Tibial nerve (tissue), 3 donors: ENCODE results near the gene ZNF610.
A peak's percentile ranks its signal among the peaks of the same experiment; 100 is the strongest.

ENCODE experiments used
- POLR2A ChIP-seq, 2 donors: fragments of 450-650 bp; IDR thresholded peaks; one replicate each; pipeline ENCODE4 v1.6.1; 2017; ENCODE audit warnings: antibody characterized with exemption in 2 of 2, mild to moderate bottlenecking in 2 of 2, moderate library complexity in 2 of 2
- TF ChIP-seq, protein P1 (sequence below), 5 experiments: fragments of 200-600 bp in 3 of 5; fragments of 450-650 bp in 2 of 5; sonication (generic) in 3 of 5; IDR thresholded peaks; one replicate each; pipeline ENCODE4 v1.5.1; 2016 to 2019; ENCODE audit warnings: antibody characterized with exemption in 5 of 5, mild to moderate bottlenecking in 3 of 5, moderate library complexity in 2 of 5

GRCh38 chr19:52343548-52343947, 7.5 kb downstream of the ZNF610 start:
- TF ChIP-seq, protein P1, sequence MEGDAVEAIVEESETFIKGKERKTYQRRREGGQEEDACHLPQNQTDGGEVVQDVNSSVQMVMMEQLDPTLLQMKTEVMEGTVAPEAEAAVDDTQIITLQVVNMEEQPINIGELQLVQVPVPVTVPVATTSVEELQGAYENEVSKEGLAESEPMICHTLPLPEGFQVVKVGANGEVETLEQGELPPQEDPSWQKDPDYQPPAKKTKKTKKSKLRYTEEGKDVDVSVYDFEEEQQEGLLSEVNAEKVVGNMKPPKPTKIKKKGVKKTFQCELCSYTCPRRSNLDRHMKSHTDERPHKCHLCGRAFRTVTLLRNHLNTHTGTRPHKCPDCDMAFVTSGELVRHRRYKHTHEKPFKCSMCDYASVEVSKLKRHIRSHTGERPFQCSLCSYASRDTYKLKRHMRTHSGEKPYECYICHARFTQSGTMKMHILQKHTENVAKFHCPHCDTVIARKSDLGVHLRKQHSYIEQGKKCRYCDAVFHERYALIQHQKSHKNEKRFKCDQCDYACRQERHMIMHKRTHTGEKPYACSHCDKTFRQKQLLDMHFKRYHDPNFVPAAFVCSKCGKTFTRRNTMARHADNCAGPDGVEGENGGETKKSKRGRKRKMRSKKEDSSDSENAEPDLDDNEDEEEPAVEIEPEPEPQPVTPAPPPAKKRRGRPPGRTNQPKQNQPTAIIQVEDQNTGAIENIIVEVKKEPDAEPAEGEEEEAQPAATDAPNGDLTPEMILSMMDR (IDR thresholded peaks at IDR 0.05) = peak; percentile 28 to 50 (median 35)
- no peak for TF ChIP-seq POLR2A (IDR thresholded peaks at IDR 0.05)
